ENCODE measurements around the gene MTMR12.
A peak's percentile ranks its signal among the peaks of the same experiment; 100 is the strongest.

The MTMR12 gene

DNA sequence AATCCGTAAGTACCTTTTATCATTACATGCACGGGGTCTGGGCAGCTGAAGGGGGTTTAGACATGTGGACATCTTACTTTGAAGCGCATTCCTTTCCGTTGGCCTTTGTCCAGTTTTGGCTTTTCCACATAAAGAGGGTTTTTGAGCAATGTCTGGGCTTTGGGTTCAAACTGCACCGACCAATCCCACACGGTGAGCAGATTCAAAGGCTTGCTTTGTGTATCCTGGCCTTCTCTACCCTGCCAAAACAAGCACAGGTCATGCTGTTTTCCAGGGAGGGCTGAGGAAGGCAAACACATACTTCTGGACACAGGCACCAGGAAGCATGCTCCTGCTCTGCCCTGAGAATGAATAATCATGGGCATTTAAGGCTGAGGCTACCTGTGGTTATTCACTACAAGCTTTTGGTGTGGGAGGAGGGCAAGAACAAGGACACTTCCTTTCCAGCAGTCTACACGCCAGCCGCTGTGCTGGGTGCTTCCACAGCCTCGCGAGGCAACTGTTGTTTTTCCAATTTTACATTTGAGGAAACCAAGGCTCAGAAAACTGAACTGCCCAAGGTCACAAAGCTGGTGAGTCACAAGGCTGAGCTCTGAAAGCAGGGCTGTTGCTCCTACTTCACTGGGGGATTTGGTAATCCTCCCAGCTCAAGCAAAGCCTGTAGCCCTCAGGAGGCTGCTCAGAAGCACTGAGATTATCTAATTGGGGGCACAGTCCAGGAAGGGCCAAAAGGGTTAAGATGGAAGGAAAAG is 78.9 kb downstream of the MTMR12 start:
- TF ChIP-seq TOX (CRISPR knock-in tag; IDR thresholded peaks at IDR 0.05; ENCODE audit: borderline replicate concordance) (no peak), POU6F1 (CRISPR knock-in tag; IDR thresholded peaks at IDR 0.05; ENCODE audit: borderline replicate concordance, low read depth) (no peak), GLIS3 (CRISPR knock-in tag; IDR thresholded peaks at IDR 0.05) (no peak), ZFP30 (CRISPR knock-in tag; IDR thresholded peaks at IDR 0.05) (no peak), RARB (CRISPR knock-in tag; IDR thresholded peaks at IDR 0.05) (no peak), ARNTL (CRISPR knock-in tag; IDR thresholded peaks at IDR 0.05; ENCODE audit: borderline replicate concordance, low read depth) (no peak), ZFP3 (CRISPR knock-in tag; IDR thresholded peaks at IDR 0.05) (no peak), OSR1 (CRISPR knock-in tag; IDR thresholded peaks at IDR 0.05) (no peak), ESRRG (CRISPR knock-in tag; IDR thresholded peaks at IDR 0.05) (no peak), CSRNP3 (CRISPR knock-in tag; IDR thresholded peaks at IDR 0.05) (no peak), SNAI2 (CRISPR knock-in tag; IDR thresholded peaks at IDR 0.05) (no peak), ZC3H10 (CRISPR knock-in tag; IDR thresholded peaks at IDR 0.05) (no peak), TCF4 (CRISPR knock-in tag; IDR thresholded peaks at IDR 0.05; ENCODE audit: borderline replicate concordance) (no peak), ZNF8 (CRISPR knock-in tag; IDR thresholded peaks at IDR 0.05) (no peak)
- TF ChIP-seq, protein P1, sequence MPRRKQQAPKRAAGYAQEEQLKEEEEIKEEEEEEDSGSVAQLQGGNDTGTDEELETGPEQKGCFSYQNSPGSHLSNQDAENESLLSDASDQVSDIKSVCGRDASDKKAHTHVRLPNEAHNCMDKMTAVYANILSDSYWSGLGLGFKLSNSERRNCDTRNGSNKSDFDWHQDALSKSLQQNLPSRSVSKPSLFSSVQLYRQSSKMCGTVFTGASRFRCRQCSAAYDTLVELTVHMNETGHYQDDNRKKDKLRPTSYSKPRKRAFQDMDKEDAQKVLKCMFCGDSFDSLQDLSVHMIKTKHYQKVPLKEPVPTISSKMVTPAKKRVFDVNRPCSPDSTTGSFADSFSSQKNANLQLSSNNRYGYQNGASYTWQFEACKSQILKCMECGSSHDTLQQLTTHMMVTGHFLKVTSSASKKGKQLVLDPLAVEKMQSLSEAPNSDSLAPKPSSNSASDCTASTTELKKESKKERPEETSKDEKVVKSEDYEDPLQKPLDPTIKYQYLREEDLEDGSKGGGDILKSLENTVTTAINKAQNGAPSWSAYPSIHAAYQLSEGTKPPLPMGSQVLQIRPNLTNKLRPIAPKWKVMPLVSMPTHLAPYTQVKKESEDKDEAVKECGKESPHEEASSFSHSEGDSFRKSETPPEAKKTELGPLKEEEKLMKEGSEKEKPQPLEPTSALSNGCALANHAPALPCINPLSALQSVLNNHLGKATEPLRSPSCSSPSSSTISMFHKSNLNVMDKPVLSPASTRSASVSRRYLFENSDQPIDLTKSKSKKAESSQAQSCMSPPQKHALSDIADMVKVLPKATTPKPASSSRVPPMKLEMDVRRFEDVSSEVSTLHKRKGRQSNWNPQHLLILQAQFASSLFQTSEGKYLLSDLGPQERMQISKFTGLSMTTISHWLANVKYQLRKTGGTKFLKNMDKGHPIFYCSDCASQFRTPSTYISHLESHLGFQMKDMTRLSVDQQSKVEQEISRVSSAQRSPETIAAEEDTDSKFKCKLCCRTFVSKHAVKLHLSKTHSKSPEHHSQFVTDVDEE (CRISPR knock-in tag; IDR thresholded peaks at IDR 0.05), result no peak
- no peak for ATAC-seq

GRCh38 chr5:32233220-32233695 is 79.5 kb downstream of the MTMR12 start:
- TF ChIP-seq, protein P2, sequence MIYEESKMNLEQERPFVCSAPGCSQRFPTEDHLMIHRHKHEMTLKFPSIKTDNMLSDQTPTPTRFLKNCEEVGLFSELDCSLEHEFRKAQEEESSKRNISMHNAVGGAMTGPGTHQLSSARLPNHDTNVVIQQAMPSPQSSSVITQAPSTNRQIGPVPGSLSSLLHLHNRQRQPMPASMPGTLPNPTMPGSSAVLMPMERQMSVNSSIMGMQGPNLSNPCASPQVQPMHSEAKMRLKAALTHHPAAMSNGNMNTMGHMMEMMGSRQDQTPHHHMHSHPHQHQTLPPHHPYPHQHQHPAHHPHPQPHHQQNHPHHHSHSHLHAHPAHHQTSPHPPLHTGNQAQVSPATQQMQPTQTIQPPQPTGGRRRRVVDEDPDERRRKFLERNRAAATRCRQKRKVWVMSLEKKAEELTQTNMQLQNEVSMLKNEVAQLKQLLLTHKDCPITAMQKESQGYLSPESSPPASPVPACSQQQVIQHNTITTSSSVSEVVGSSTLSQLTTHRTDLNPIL (CRISPR knock-in tag; IDR thresholded peaks at IDR 0.05; ENCODE audit: low read depth), result no peak
- TF ChIP-seq ZNF70 (CRISPR knock-in tag; IDR thresholded peaks at IDR 0.05), result no peak
- no peak for TF ChIP-seq ZFP30 (CRISPR knock-in tag; IDR thresholded peaks at IDR 0.05)
- no peak for TF ChIP-seq ISL1 (CRISPR knock-in tag; IDR thresholded peaks at IDR 0.05)
- ATAC-seq, result no peak

DNA sequence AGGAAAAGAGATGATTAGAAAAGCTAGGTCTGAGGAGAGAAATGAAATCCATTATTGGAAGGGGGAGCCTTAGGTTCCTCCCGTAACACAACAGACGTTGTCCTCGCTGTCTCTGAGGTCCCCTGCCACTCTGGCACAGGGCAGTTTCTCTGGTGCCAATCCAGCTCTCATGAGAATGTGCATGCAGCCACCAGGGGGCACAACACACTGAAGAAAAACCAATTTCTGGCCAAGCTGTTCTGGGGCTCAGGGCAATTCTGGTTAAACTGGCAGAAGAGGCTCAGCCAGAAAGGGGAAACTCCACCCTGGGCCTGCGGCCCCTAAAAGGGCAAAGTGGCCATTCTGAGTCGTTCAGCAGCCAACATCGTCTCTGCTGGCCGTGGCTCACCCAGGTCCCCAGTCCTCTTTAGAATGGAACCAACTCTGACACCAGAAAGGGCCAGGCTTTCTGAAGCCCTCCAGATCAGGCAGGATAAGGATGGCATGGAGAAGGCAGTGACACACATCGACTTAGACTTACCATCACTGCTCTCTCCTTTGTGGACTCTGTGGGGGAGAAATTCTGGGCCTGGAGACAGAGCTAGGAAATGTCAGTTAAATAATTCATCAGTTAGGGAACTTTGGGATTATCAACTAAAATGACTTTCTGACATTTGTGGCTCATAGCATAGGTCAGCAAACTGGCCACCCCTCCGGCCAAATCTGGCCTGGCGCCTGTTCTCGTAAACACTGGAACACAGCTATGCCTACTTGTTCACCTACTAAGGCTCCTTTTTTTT is 80.1 kb downstream of the MTMR12 start:
- ATAC-seq, result peak; percentile 96
- no peak for TF ChIP-seq ZC3H10 (CRISPR knock-in tag; IDR thresholded peaks at IDR 0.05)
- TF ChIP-seq ZNF70 (CRISPR knock-in tag; IDR thresholded peaks at IDR 0.05), result no peak
- TF ChIP-seq ZNF565 (CRISPR knock-in tag; conservative IDR thresholded peaks at IDR 0.05; ENCODE audit: low read depth), result no peak
- TF ChIP-seq ZFP30 (CRISPR knock-in tag; IDR thresholded peaks at IDR 0.05), result no peak
- no peak for TF ChIP-seq PPARA (CRISPR knock-in tag; IDR thresholded peaks at IDR 0.05; ENCODE audit: borderline replicate concordance)
- TF ChIP-seq, protein P2 (CRISPR knock-in tag; IDR thresholded peaks at IDR 0.05; ENCODE audit: low read depth), result no peak
- TF ChIP-seq, protein P1 (CRISPR knock-in tag; IDR thresholded peaks at IDR 0.05), result no peak
- no peak for TF ChIP-seq ZFP3 (CRISPR knock-in tag; IDR thresholded peaks at IDR 0.05)
- TF ChIP-seq PATZ1 (CRISPR knock-in tag; IDR thresholded peaks at IDR 0.05; ENCODE audit: borderline replicate concordance), result no peak
- TF ChIP-seq RARB (CRISPR knock-in tag; IDR thresholded peaks at IDR 0.05), result no peak
- TF ChIP-seq TOX (CRISPR knock-in tag; IDR thresholded peaks at IDR 0.05; ENCODE audit: borderline replicate concordance), result no peak
- no peak for TF ChIP-seq OSR1 (CRISPR knock-in tag; IDR thresholded peaks at IDR 0.05)
- TF ChIP-seq CSDC2 (CRISPR knock-in tag; IDR thresholded peaks at IDR 0.05), result no peak
- no peak for TF ChIP-seq GLIS3 (CRISPR knock-in tag; IDR thresholded peaks at IDR 0.05)
- no peak for TF ChIP-seq ISL1 (CRISPR knock-in tag; IDR thresholded peaks at IDR 0.05)

All from SK-N-SH treated with all-trans-retinoic acid at 6 μM for 48 hours (cell line).